Central memory CD4-positive, alpha-beta T cell (primary cell): ENCODE data around the gene SMIM20.

Experiments used
- DNase-seq: peaks from one replicate; pipeline ENCODE4 v3.0.0; 2022

SMIM20 gene

GRCh38 chr4:25958110-25958509 lies 44.1 kb downstream of the SMIM20 start:
- no peak for DNase-seq

DNA sequence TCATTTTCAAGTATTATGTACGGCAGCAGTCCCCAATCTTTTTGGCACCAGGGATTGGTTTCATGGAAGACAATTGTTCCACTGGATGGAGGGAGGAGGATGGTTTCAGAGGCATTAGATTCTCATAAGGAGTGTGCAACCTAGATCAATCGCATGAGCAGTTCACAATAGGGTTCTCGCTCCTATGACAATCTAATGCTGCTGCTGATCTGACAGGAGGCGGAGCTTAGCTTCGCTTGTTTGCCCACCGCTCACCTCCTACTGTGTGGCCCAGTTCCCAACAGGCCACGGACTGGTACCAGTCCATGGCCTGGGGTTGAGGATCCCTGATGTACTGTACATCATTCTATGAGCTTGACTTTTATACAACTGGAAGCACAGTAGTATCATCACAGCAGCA lies 48.4 kb downstream of the SMIM20 start:
- DNase-seq = no peak

DNA sequence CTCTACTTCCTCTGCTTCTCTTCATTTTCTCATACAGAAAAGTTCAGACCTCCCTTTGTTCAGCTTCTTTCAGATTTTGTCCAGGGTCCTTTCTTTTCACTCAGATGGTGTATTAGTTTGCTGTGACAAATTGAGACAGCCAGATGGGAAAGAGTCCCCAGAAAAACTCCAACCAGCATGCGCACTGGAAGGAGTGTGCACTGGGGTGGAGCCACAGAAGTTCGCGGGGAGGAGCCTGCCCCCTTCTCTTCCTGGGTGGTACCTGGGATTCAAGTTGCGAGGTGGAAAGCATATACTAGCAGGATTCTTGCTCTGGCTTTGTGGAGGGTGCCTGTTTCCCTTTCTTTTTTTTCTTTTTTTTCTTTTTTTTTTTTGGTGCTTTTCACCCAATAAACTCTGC lies 51.6 kb downstream of the SMIM20 start:
- DNase-seq = no peak

- no peak for DNase-seq
Measured at GRCh38 chr4:25966171-25966570, 52.2 kb downstream of the SMIM20 start.

- DNase-seq = no peak
Measured at GRCh38 chr4:25969374-25970155, 55.5 kb downstream of the SMIM20 start.

DNA sequence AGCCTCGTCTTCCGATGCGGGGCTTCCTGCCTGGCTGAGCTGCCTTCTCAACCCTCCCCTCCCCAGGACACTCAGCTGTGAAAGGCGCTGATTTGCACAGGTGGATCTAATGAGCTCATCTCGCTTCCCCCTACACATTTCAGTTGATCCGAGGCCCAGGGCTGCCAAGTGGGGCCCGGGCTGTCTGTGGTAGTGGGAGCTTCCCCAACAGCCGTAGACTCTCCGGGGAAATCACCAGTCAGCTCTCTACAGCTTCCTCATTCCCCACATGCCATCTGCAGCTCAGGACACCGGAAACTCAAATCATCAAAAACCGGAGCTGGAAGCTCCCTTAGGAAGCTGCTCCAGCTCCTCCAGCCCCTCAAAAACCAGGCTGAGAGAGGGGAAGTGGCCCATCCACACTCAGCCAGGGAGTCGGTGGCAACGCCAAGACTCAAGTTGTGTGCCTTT lies 56.2 kb downstream of the SMIM20 start:
- DNase-seq = no peak

DNA sequence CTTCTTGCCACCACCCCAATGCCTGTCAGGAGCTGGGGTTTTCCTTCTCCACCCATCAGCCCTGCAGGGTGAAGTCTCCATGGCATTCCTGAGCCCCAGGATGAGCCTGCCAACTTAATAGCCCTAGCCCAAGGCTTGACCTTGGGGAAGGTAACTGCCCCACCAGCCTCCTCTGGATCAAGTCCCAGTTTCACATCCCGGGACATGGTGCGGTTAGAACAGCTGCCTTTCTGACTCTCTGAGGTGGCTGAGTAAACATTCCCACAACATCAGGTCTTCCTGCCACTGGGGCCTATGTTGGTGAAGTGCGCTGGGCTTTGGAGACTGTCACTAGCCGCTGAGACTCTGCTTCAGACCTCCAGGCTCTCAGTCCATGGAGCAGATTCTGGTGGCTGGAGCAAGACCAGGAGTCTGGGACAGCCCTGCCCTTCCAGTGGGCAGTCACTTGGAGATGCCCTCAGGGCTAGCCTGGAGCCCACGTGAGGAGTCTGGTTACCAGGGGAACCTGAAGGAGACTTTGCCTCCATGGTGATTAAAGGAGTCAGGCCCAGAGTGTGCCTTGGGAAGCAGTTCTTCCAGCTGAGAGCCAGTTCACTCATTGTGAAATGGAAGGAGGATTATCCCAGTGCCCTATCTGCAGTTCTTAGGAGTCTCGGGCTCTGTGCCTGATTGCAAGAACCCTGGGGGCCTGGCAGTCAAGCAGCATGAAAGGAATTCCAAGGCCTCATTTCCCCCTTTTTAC lies 56.8 kb downstream of the SMIM20 start:
- no peak for DNase-seq

DNA sequence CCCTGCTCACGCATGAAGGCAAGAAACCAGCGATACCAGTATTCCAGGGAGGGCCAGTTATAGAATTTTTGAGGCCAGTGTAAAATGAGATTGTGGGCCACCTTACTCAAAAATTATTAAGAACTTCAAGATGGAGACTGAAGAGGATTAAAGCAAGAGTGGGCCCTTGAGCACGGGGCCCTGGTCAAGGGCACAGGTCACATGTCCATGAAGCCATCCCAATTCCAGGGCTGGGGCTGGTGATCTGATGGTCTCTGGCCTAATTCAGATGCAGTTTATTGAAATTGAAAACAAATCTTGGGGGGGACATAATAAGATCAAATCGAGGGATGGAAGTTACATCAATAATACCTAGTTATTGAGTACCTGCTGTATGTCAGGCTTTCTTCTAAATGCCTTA lies 58.3 kb downstream of the SMIM20 start:
- DNase-seq = no peak

- DNase-seq = no peak
Measured at GRCh38 chr4:25972984-25973745, 59.1 kb downstream of the SMIM20 start.

DNA sequence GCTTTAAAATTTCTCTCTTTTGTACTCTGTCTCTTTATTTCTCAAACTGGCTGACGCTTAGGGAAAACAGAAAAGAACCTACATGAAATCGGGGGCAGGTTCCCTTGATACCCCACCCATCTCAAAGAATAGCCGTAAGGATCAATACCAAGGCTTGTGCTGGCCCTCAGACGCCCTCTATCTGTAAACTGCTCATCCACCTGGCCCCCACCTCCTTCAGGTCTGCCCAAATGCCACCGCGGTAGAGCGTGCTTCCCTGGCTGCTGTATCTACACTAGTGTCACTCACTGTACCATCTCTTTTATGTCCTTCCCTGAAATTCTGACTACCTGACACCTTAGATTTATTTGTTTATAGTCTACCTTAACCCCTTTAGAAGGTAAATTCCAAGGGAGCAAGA lies 62.8 kb downstream of the SMIM20 start:
- DNase-seq = no peak

DNA sequence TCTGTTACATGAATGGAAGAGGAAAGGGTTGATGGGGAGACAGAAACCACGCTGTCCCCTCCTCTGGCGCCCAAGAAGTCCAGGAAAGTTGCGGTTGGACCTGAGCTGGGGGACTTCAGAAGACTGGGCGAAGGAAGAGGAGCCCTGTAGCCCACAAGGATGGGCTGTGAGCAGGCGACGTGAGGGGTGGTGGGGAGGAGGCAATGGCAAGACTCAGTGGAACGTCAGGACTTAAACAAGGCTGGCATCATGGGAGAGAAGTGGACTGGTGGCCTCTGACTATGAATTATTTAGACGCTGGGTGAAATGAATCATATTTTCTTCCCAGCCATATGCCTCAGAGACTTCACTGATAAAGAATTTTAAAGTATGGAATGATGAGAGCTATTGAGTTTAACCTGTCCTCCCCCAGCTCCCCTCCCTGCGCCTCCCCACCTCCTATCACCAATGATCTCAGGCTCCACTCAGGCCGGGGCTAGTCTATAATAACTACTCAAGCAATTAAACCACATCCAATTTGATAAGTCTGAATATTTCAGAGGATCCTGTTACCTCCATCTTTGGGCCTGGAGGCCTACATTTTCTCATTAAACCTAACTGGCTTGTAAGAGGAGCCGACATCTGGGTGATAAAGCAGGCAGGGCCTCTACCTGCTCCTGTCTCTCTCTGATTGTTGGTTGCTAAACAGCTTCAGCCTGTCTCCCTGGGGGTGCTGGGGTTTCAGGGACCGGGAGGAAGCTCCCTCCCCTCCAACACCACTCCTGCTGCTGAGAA lies 63.6 kb downstream of the SMIM20 start:
- DNase-seq = no peak

DNA sequence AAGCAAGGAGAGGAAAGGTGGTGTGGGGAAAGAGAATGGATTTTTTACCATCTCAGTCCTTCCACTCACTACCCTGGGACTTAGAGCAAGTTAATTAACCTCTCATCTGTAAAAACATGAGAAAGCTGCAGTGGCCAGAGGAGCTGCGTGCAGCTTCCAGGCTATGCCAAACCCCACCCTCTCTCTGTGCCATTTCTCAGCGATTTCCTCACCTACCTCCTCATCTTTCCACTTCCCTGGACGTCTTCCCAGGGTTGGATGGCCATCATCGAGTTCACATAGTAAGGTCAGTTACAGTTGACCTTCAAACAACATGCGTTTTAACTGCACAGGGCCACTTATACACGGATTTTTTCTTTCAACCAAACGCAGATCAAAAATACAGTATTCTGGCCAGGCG lies 64.3 kb downstream of the SMIM20 start:
- no peak for DNase-seq
